Measurements from ENCODE around the gene STX8.

DNA sequence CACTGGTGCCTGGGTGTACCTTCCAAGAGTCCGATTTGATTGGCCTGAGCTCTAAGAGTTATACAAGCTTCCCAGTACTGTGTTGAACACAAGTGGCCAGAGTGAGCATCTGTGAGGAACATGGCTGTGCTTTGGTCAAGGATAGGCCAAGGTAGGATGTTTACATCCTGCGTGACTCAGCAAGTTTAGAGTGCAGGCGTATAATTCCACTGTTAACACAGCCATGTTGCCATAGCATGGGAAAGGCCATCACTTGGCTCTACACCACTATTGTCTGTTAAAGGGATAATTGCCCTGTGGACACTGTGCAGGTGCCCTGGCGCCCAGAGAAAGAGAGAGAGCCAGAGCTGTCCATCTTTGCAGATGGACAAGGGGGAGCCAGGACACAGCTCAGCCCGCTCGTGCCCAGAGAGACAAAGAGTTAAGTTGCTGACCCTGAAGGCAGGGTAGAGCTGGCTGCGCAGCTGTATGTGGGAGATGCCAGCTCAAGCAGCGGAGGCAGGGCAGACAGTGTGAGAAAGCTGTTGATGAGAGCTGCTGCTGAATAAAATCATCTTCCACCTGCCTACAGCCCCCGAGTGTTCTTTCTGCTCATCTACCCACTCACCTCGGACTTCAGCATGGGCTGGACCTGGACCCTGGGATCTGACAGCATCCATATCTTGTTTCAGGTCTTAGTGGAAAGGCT is 12.5 kb upstream of the STX8 start:
- TF ChIP-seq SP1 (IDR thresholded peaks at IDR 0.05) (no peak), FOXM1 (IDR thresholded peaks at IDR 0.05; ENCODE audit: borderline replicate concordance) (no peak), CTBP1 (IDR thresholded peaks at IDR 0.05; ENCODE audit: borderline replicate concordance) (no peak), FOXA1 (IDR thresholded peaks at IDR 0.05) (no peak), ARNT (IDR thresholded peaks at IDR 0.05) (no peak)
